GM12878 (cell line): ENCODE results near the gene SLCO4A1. TPM values are rescaled to one million over a fixed set of nuclear protein-coding genes. Genes with fewer than 3 reads are reported as not detected.

Experiments used
- ATAC-seq: fragments of 200-7000 bp; cut with Tn5 transposase; 3 replicates; pipeline ENCODE4 v1.9.1; 2020; ENCODE audit warnings: mild to moderate bottlenecking, moderate library complexity
- BruUV-seq: library from RNA; stranded (reverse); fragments of 400-500 nt; replicated peaks from 2 replicates; lab custom pipeline; 2021; lab: Mats Ljungman, UMichigan
- CTCF ChIA-PET: fragments of 300-600 bp; sonication (Branson Sonifier 250); formaldehyde crosslinking; extraction: SDS; loops from one replicate; lab custom pipeline; 2021; ENCODE audit warnings: inconsistent platforms; lab: Yijun Ruan, JAX
- POLR2A ChIA-PET: fragments of 350-600 bp; formaldehyde crosslinking; extraction: SDS; loops from one replicate; lab custom pipeline; 2021; ENCODE audit warnings: inconsistent platforms; lab: Charles Lee
- RAD21 ChIA-PET: fragments of 300-600 bp; sonication (Branson Sonifier 250); formaldehyde crosslinking; loops from one replicate; lab custom pipeline; 2023; ENCODE audit warnings: antibody characterized with exemption; ENCODE audit not compliant: unreplicated experiment; lab: Charles Lee
- SMC1A ChIA-PET: fragments of 300-600 bp; sonication (Branson Sonifier 250); formaldehyde crosslinking; loops from one replicate; lab custom pipeline; 2023; ENCODE audit not compliant: unreplicated experiment, uncharacterized antibody; lab: Charles Lee
- DNase-seq: peaks from one replicate; pipeline ENCODE4 v3.0.0-alpha.2; 2011; ENCODE audit warnings: low read depth, low spot score
- FAIRE-seq: peaks from 3 replicates; lab custom pipeline; 2011; peaks lifted over from hg19 to GRCh38; lab: Jason Lieb, UNC
- H2AFZ ChIP-seq: 2 replicates; pipeline ENCODE4 v1.6.0; 2011; ENCODE audit warnings: low read depth, low read length, control low read depth; ENCODE audit not compliant: control insufficient read depth
- H3K27ac ChIP-seq: 2 replicates; pipeline ENCODE4 v1.5.1; 2011; ENCODE audit warnings: control low read depth; ENCODE audit not compliant: control insufficient read depth, insufficient read depth
- H3K27me3 ChIP-seq, 2 experiments: replicated peaks in 1 of 2; 2 replicates each; pipeline versions ENCODE4 v1.6.0 to v1.6.1; 2011; ENCODE audit warnings: low read length in 1 of 2; ENCODE audit not compliant: control insufficient read depth in 2 of 2, insufficient read depth in 2 of 2
- H3K36me3 ChIP-seq, 2 experiments: 2 replicates each; pipeline ENCODE4 v1.5.1; 2011; ENCODE audit warnings: low read length in 1 of 2; ENCODE audit not compliant: control insufficient read depth in 2 of 2, insufficient read depth in 2 of 2
- H3K4me1 ChIP-seq: 2 replicates; pipeline ENCODE4 v1.6.1; 2011; ENCODE audit warnings: mild to moderate bottlenecking, low read length, moderate library complexity, mixed read lengths; ENCODE audit not compliant: control insufficient read depth, insufficient read depth
- H3K4me2 ChIP-seq: 2 replicates; pipeline ENCODE4 v1.6.0; 2011; ENCODE audit warnings: control low read depth; ENCODE audit not compliant: control insufficient read depth, insufficient read depth
- H3K4me3 ChIP-seq: fragments of 200-600 bp; sonication (generic); 2 replicates; pipeline ENCODE4 v1.5.1; 2016
- H3K79me2 ChIP-seq: 2 replicates; pipeline ENCODE4 v1.6.0; 2011; ENCODE audit warnings: low read length; ENCODE audit not compliant: control insufficient read depth, insufficient read depth
- H3K9ac ChIP-seq: 2 replicates; pipeline ENCODE4 v1.8.0; 2011; ENCODE audit warnings: low read length, control low read depth, mixed read lengths; ENCODE audit not compliant: control insufficient read depth, insufficient read depth
- H3K9me3 ChIP-seq: replicated peaks from 3 replicates; pipeline ENCODE4 v1.5.1; 2011; ENCODE audit warnings: mild to moderate bottlenecking, low read length; ENCODE audit not compliant: control insufficient read depth, insufficient read depth
- H4K20me1 ChIP-seq: 2 replicates; pipeline ENCODE4 v1.6.0; 2011; ENCODE audit not compliant: control insufficient read depth, insufficient read depth
- BACH1 ChIP-seq: fragments of 450-650 bp; IDR thresholded peaks from 2 replicates; pipeline ENCODE4 v1.6.1; 2017; ENCODE audit warnings: mild to moderate bottlenecking, borderline replicate concordance
- CBX5 ChIP-seq: sonication (generic); IDR thresholded peaks from 2 replicates; pipeline ENCODE4 v1.6.1; 2016; ENCODE audit warnings: low read depth, moderate library complexity, mild to moderate bottlenecking, inconsistent platforms
- HDAC6 ChIP-seq: fragments of 200-600 bp; sonication (generic); IDR thresholded peaks from one replicate; pipeline ENCODE4 v1.8.0; 2017; ENCODE audit warnings: antibody characterized with exemption; ENCODE audit not compliant: unreplicated experiment
- WGBS: methylation state at CpG from one replicate; pipeline ENCODE4 v1.1.6; 2016; ENCODE audit warnings: low lambda C conversion rate; ENCODE audit not compliant: insufficient replicate concordance, insufficient coverage; ENCODE audit errors: missing lambda C conversion rate; 5-methylcytosine and 5-hydroxymethylcytosine counted together
- in situ Hi-C: fragments of 300-500 bp; cut with MboI; formaldehyde crosslinking; loops from 9 replicates; pipeline ENCODE4 v1.14.3; 2018; ENCODE audit warnings: mixed read lengths
- intact Hi-C: fragments of 100-400 bp; cut with micrococcal nuclease; formaldehyde crosslinking; loops from one replicate; pipeline ENCODE4 v1.14.2; 2022; ENCODE audit not compliant: unreplicated experiment
- polyA plus RNA-seq, 11 experiments: library from polyadenylated mRNA; depleted of rRNA in 4 of 11; unstranded in 6 of 11; stranded (reverse) in 5 of 11; fragments of >200 nt; fragmentation: Nextera tagmentation in 4 of 11; fragmentation: Illumina TruSeq in 1 of 11; extraction: Ambion mirVana in 4 of 11; extraction: Trizol in 1 of 11; gene quantifications; 1 replicate in 1 of 11; 2 replicates in 10 of 11; pipeline versions ENCODE4 v1.2.1 to v1.2.3, GENCODE V29; 2011 to 2016; ENCODE audit warnings: inconsistent platforms in 2 of 11, missing spikeins in 2 of 11, low read depth in 1 of 11
- total RNA-seq, 4 experiments: library from RNA; depleted of rRNA in 3 of 4; stranded (reverse); fragments of >200 nt in 3 of 4; fragmentation: Illumina TruSeq in 1 of 4; extraction: Trizol in 1 of 4; gene quantifications; 2 replicates each; pipeline versions ENCODE4 v1.2.1 to v1.2.3, GENCODE V29; 2013 to 2021

Gene SLCO4A1
- total and polyA plus RNA-seq, 10 of the 15 experiments (the other 5 are each of a cell fraction or from before 2014, with no cell fraction given) = 2.1 to 30.7 (median 12.0) TPM

DNA sequence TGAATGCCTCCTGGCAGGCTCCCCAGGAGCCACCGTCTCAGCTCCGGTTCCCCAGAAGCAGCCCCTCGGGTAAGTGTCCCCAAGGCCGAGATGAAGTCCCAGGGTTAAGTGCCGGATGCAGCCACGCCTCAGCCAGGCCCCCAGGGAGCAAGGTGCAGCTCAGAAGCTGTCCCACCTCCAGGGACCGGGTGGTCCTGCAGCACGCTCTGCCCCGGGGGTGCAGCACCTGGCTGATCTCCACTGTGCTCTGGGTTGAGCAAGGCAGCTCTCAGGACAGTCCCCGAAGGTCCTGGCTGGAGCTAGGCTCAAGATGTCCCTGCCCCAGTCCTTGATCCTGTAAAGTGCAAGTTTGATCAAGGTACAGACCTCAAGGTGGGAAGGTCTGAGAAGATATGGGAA, 51.2 kb downstream of the SLCO4A1 start:
- SMC1A ChIA-PET = no interaction called here
- FAIRE-seq (no peak), ATAC-seq (no peak), DNase-seq (no peak)
- no peak overlapping the region for H3K27ac ChIP-seq
- no peak overlapping the region for H2AFZ ChIP-seq
- no peak overlapping the region for H3K4me3 ChIP-seq
- H3K9me3 ChIP-seq = no peaks in the 10 kb centered on the region
- peaks cover 0 to 1% of the 10 kb centered on the region in 2 experiments; a peak in 2 of 4 replicates for H3K27me3 ChIP-seq
- POLR2A ChIA-PET = no interaction called here
- intact Hi-C loops = no loop called here
- no peak overlapping the region for H3K9ac ChIP-seq
- RAD21 ChIA-PET = no interaction called here
- no peak for TF ChIP-seq BACH1
- CTCF ChIA-PET = no interaction called here
- BruUV-seq = no TSS peak
- H3K79me2 ChIP-seq = no peaks in the 10 kb centered on the region
- in situ Hi-C loops = no loop called here
- H3K4me2 ChIP-seq = no peak overlapping the region
- no peaks in the 10 kb centered on the region for H3K36me3 ChIP-seq
- no peaks in the 10 kb centered on the region for H3K4me1 ChIP-seq
- H4K20me1 ChIP-seq = no peaks in the 10 kb centered on the region
- 10% methylated on average over 9 of the region's 10 CpGs for whole genome bisulfite sequencing

DNA sequence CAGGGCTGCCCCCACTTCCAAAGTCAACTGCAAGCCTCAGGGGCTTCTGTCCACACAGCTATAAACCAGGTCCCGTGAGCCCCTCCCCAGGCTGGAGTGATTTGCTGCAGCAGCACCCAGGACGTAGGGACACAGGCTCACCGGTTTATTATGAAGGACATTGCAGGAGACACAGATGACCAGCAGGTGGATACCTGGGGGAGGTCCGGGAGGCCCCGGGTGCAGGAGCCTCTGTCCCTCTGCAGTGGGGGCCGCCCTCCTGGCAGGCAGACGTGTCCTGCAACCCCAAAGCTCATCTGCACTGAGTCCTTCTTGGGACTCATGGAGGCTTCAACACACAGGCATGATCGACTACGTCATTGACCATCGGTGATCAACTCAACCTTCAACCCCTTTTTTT, 51.8 kb downstream of the SLCO4A1 start:
- peaks cover 0 to 1% of the 10 kb centered on the region in 2 experiments; a peak in 2 of 4 replicates for H3K27me3 ChIP-seq
- ATAC-seq = no peak
- no peaks in the 10 kb centered on the region for H3K9me3 ChIP-seq
- TF ChIP-seq CBX5 (no peak), HDAC6 (no peak)
- H3K79me2 ChIP-seq = no peaks in the 10 kb centered on the region
- no peaks in the 10 kb centered on the region for H3K4me1 ChIP-seq
- no TSS peak for BruUV-seq
- no peak overlapping the region for H3K9ac ChIP-seq
- H3K36me3 ChIP-seq = no peaks in the 10 kb centered on the region
- ChIA-PET CTCF (no interaction called here), RAD21 (no interaction called here), POLR2A (no interaction called here), SMC1A (no interaction called here)
- 37% methylated on average over 10 of the region's 10 CpGs for WGBS
- H3K27ac ChIP-seq = no peak overlapping the region
- in situ Hi-C loops (no loop called here), intact Hi-C loops (no loop called here)
- FAIRE-seq = no peak
- H3K4me3 ChIP-seq = no peak overlapping the region
- no peak for DNase-seq
- H3K4me2 ChIP-seq = no peak overlapping the region
- H4K20me1 ChIP-seq = no peaks in the 10 kb centered on the region
- H2AFZ ChIP-seq = no peak overlapping the region
